H1 (cell line): Measurements from ENCODE around the gene SMAD6. TPM values are rescaled to one million over a fixed set of nuclear protein-coding genes. Genes with fewer than 3 reads are reported as not detected.

Source experiments
- CTCF ChIA-PET: fragments of 300-600 bp; sonication (Branson Sonifier 250); formaldehyde crosslinking; loops from one replicate; lab custom pipeline; 2021; ENCODE audit not compliant: partially characterized antibody; lab: Charles Lee
- POLR2A ChIA-PET: fragments of 300-600 bp; sonication (Branson Sonifier 250); formaldehyde crosslinking; loops from one replicate; lab custom pipeline; 2021; ENCODE audit warnings: inconsistent platforms; ENCODE audit not compliant: partially characterized antibody; lab: Charles Lee
- DNase-seq, 2 experiments: peaks; one replicate each; pipeline versions ENCODE4 v3.0.0 to v3.0.0-alpha.2; 2010 to 2022; ENCODE audit warnings: low spot score in 2 of 2, low read depth in 1 of 2, mixed read lengths in 1 of 2
- FAIRE-seq: peaks from 2 replicates; lab custom pipeline; 2011; peaks lifted over from hg19 to GRCh38; lab: Jason Lieb, UNC
- H2AFZ ChIP-seq: 2 replicates; pipeline ENCODE4 v1.8.1; 2012; ENCODE audit warnings: low read length, inconsistent platforms
- H2AK5ac ChIP-seq: 2 replicates; pipeline ENCODE4 v1.6.1; 2013; ENCODE audit warnings: low read depth, low read length
- H2BK120ac ChIP-seq: replicated peaks from 2 replicates; pipeline ENCODE3; 2013; ENCODE audit warnings: low read depth, low read length, inconsistent platforms
- H2BK12ac ChIP-seq: 2 replicates; pipeline ENCODE4 v1.6.1; 2013; ENCODE audit warnings: low read depth, low read length
- H2BK15ac ChIP-seq: 2 replicates; pipeline ENCODE4 v1.6.1; 2013; ENCODE audit warnings: low read length
- H2BK20ac ChIP-seq: 2 replicates; pipeline ENCODE4 v1.6.1; 2013; ENCODE audit warnings: low read length
- H2BK5ac ChIP-seq: 2 replicates; pipeline ENCODE4 v1.6.1; 2013; ENCODE audit warnings: low read depth, low read length
- H3K14ac ChIP-seq: 2 replicates; pipeline ENCODE4 v1.6.1; 2013; ENCODE audit warnings: inconsistent platforms; ENCODE audit not compliant: insufficient read length
- H3K18ac ChIP-seq: 2 replicates; pipeline ENCODE4 v1.6.1; 2013; ENCODE audit warnings: low read length; ENCODE audit errors: extremely low read depth
- H3K23ac ChIP-seq: 2 replicates; pipeline ENCODE4 v1.6.1; 2013; ENCODE audit warnings: inconsistent platforms; ENCODE audit not compliant: insufficient read length
- H3K23me2 ChIP-seq: 2 replicates; pipeline ENCODE4 v1.6.1; 2013; ENCODE audit warnings: low read depth, low read length
- H3K27ac ChIP-seq: 2 replicates; pipeline ENCODE4 v1.6.1; 2011; ENCODE audit warnings: low read depth, low read length, inconsistent platforms
- H3K27me3 ChIP-seq, 4 experiments: replicated peaks in 1 of 4; 1 replicate in 1 of 4; 2 replicates in 3 of 4; pipeline versions ENCODE4 v1.6.1 to v1.8.1; 2011 to 2013; ENCODE audit warnings: low read length in 3 of 4, mild to moderate bottlenecking in 3 of 4, inconsistent platforms in 2 of 4, mixed read lengths in 2 of 4, moderate library complexity in 1 of 4; ENCODE audit not compliant: control insufficient read depth in 3 of 4, insufficient read depth in 3 of 4; ENCODE audit errors: extremely low read depth in 1 of 4
- H3K36me3 ChIP-seq, 4 experiments: 2 replicates each; pipeline versions ENCODE4 v1.6.1 to v1.8.1; 2011 to 2013; ENCODE audit warnings: mild to moderate bottlenecking in 4 of 4, low read length in 3 of 4, moderate library complexity in 2 of 4, control low read depth in 1 of 4, inconsistent platforms in 1 of 4; ENCODE audit not compliant: insufficient read depth in 4 of 4, control insufficient read depth in 2 of 4
- H3K4ac ChIP-seq: replicated peaks from 2 replicates; pipeline ENCODE3; 2013; ENCODE audit warnings: low read length, low read depth, mixed read lengths, inconsistent platforms; ENCODE audit not compliant: insufficient read length
- H3K4me1 ChIP-seq, 4 experiments: replicated peaks in 1 of 4; 1 replicate in 1 of 4; 2 replicates in 3 of 4; pipeline versions ENCODE4 v1.6.1 to v1.8.1; 2011 to 2013; ENCODE audit warnings: low read length in 3 of 4, inconsistent platforms in 2 of 4, mixed read lengths in 1 of 4; ENCODE audit not compliant: insufficient read depth in 4 of 4, control insufficient read depth in 3 of 4
- H3K4me2 ChIP-seq, 2 experiments: 2 replicates each; pipeline versions ENCODE4 v1.6.1 to v1.8.1; 2011 to 2013; ENCODE audit warnings: low read depth in 2 of 2, low read length in 2 of 2, control low read depth in 1 of 2, inconsistent platforms in 1 of 2, mild to moderate bottlenecking in 1 of 2; ENCODE audit not compliant: insufficient read depth in 1 of 2
- H3K4me3 ChIP-seq, 4 experiments: fragments of 200-600, 300-600 bp in 1 of 4; sonication (generic), shearing (Covaris generic), sonication (Bioruptor Twin) in 1 of 4; 2 replicates each; pipeline versions ENCODE4 v1.5.1 to v1.8.1; 2011 to 2016; ENCODE audit warnings: low read length in 4 of 4, low read depth in 3 of 4, control low read depth in 2 of 4, inconsistent platforms in 2 of 4, mild to moderate bottlenecking in 2 of 4, mixed read lengths in 1 of 4, moderate library complexity in 1 of 4; ENCODE audit not compliant: insufficient read depth in 2 of 4; ENCODE audit errors: extremely low read depth in 1 of 4
- H3K56ac ChIP-seq: replicated peaks from 2 replicates; pipeline ENCODE3; 2013; ENCODE audit warnings: low read depth, mild to moderate bottlenecking, mixed read lengths, low read length, inconsistent platforms; ENCODE audit not compliant: insufficient read length
- H3K79me1 ChIP-seq: 2 replicates; pipeline ENCODE4 v1.6.1; 2013; ENCODE audit warnings: low read depth, low read length, control low read depth
- H3K79me2 ChIP-seq, 2 experiments: 2 replicates each; pipeline versions ENCODE4 v1.6.1 to v1.8.1; 2012 to 2013; ENCODE audit warnings: low read length in 2 of 2, mild to moderate bottlenecking in 2 of 2, inconsistent platforms in 1 of 2; ENCODE audit not compliant: insufficient read depth in 2 of 2, control insufficient read depth in 1 of 2
- H3K9ac ChIP-seq, 4 experiments: replicated peaks in 1 of 4; 1 replicate in 1 of 4; 2 replicates in 3 of 4; pipeline versions ENCODE4 v1.6.1 to v1.8.1; 2011 to 2013; ENCODE audit warnings: low read depth in 3 of 4, low read length in 3 of 4, control low read depth in 2 of 4, mild to moderate bottlenecking in 2 of 4, moderate library complexity in 2 of 4, inconsistent platforms in 1 of 4; ENCODE audit errors: extremely low read depth in 1 of 4
- H3K9me3 ChIP-seq, 2 experiments: 2 replicates each; pipeline versions ENCODE4 v1.6.1 to v1.8.1; 2012 to 2013; ENCODE audit warnings: mild to moderate bottlenecking in 2 of 2, moderate library complexity in 2 of 2, control low read depth in 1 of 2, inconsistent platforms in 1 of 2, low read depth in 1 of 2, low read length in 1 of 2, mixed read lengths in 1 of 2; ENCODE audit not compliant: insufficient read depth in 2 of 2
- H4K20me1 ChIP-seq, 2 experiments: replicated peaks in 1 of 2; 2 replicates each; pipeline versions ENCODE3 to v1.8.1; 2011 to 2013; ENCODE audit warnings: inconsistent platforms in 2 of 2, low read length in 2 of 2, mild to moderate bottlenecking in 1 of 2; ENCODE audit not compliant: insufficient read depth in 2 of 2, control insufficient read depth in 1 of 2
- H4K5ac ChIP-seq: 2 replicates; pipeline ENCODE4 v1.6.1; 2013; ENCODE audit warnings: low read length, low read depth, mixed read lengths, inconsistent platforms; ENCODE audit not compliant: insufficient read length
- H4K8ac ChIP-seq: 2 replicates; pipeline ENCODE4 v1.8.0; 2013; ENCODE audit warnings: mild to moderate bottlenecking, moderate library complexity, low read length, inconsistent platforms; ENCODE audit not compliant: insufficient read depth; ENCODE audit errors: extremely low read depth
- H4K91ac ChIP-seq: replicated peaks from 2 replicates; pipeline ENCODE3; 2013; ENCODE audit warnings: low read length, mixed read lengths, inconsistent platforms; ENCODE audit not compliant: insufficient read length
- CTBP2 ChIP-seq: IDR thresholded peaks from 2 replicates; pipeline ENCODE4 v1.7.0; 2011; ENCODE audit warnings: borderline replicate concordance, mild to moderate bottlenecking, moderate library complexity, mixed read lengths, low read length; ENCODE audit not compliant: insufficient read depth, insufficient read length
- SUZ12 ChIP-seq: fragments of 200-600 bp; sonication (generic); IDR thresholded peaks from 2 replicates; pipeline ENCODE4 v1.6.1; 2012; ENCODE audit warnings: mild to moderate bottlenecking, inconsistent platforms, low read length, moderate library complexity, mixed read lengths
- WGBS, 2 experiments: shearing (Covaris generic) in 1 of 2; methylation state at CpG; one replicate each; pipeline versions ENCODE4 v1.1.6 to v1.1.7; 2013 to 2015; ENCODE audit warnings: low lambda C conversion rate in 2 of 2, mixed read lengths in 2 of 2, inconsistent platforms in 1 of 2, low coverage in 1 of 2, missing lambda C conversion rate in 1 of 2; ENCODE audit not compliant: insufficient replicate concordance in 2 of 2, insufficient coverage in 1 of 2, insufficient read length in 1 of 2; ENCODE audit errors: extremely low coverage in 1 of 2, missing lambda C conversion rate in 1 of 2; 5-methylcytosine and 5-hydroxymethylcytosine counted together
- polyA plus RNA-seq, 7 experiments: library from polyadenylated mRNA; depleted of rRNA in 3 of 7; stranded (reverse) in 5 of 7; unstranded in 2 of 7; fragments of >200 nt in 5 of 7; fragments of 200-250 nt in 2 of 7; gene quantifications; 1 replicate in 5 of 7; 2 replicates in 1 of 7; 4 replicates in 1 of 7; pipeline versions ENCODE4 v1.2.1 to v1.2.3, GENCODE V29; 2011 to 2013; ENCODE audit warnings: missing spikeins in 2 of 7, mixed read lengths in 2 of 7
- total RNA-seq: library from RNA; stranded (reverse); fragmentation: NEBNext Ultra II Directional; extraction: Animal tissue kit (Norgen Biotek cat#: 25700); gene quantifications from 2 replicates; pipeline ENCODE4 v1.2.1, GENCODE V29; 2021

SMAD6 gene
- total and polyA plus RNA-seq, 2 of the 8 experiments (the other 6 are each of a cell fraction or from before 2014, with no cell fraction given), result 1.8 to 7.0 TPM

- TF ChIP-seq SUZ12, result no peak
- TF ChIP-seq CTBP2, result no peak
- H3K14ac ChIP-seq, result no peak overlapping the region
- H2BK5ac ChIP-seq, result no peak overlapping the region
- no peak overlapping the region for H3K4ac ChIP-seq
- no peak overlapping the region for H3K56ac ChIP-seq
- H4K5ac ChIP-seq, result no peak overlapping the region
- no peaks in the 10 kb centered on the region for H3K27me3 ChIP-seq
- no peaks in the 10 kb centered on the region for H3K79me2 ChIP-seq
- no peak overlapping the region; the same call in 1 of the 2 replicates for H2AK5ac ChIP-seq
- DNase-seq (no peak), FAIRE-seq (no peak)
- H3K23ac ChIP-seq, result no peak overlapping the region
- H3K18ac ChIP-seq, result no peak overlapping the region
- H3K4me3 ChIP-seq, result no peak overlapping the region
- no peak overlapping the region for H3K27ac ChIP-seq
- ChIA-PET CTCF (interaction anchor here (0.6 to 9.9 kb wide), 6 partner anchors 9 to 162 kb away, joined by 3 to 148 read pairs (median 4); partner anchors contain the start of gene SMAD6), POLR2A (interaction anchor here (0.7 to 1.2 kb wide), 2 partner anchors 12 to 151 kb away, joined by 3 read pairs; no protein-coding TSS in a partner anchor)
- no peak overlapping the region; the same call in 1 of the 2 replicates for H2BK15ac ChIP-seq
- H3K9ac ChIP-seq, result no peak overlapping the region
- no peak overlapping the region for H2BK20ac ChIP-seq
- H2BK12ac ChIP-seq, result no peak overlapping the region
- no peaks in the 10 kb centered on the region for H4K20me1 ChIP-seq
- H2AFZ ChIP-seq, result no peak overlapping the region
- peaks cover 0 to 12% (median 7%) of the 10 kb centered on the region in 4 experiments; a peak in 6 of 7 replicates for H3K4me1 ChIP-seq
- H3K36me3 ChIP-seq, result no peaks in the 10 kb centered on the region
- no peak overlapping the region for H3K4me2 ChIP-seq
- H3K23me2 ChIP-seq, result no peaks in the 10 kb centered on the region
- no peak overlapping the region for H2BK120ac ChIP-seq
- no peak overlapping the region for H4K91ac ChIP-seq
- no peaks in the 10 kb centered on the region for H3K9me3 ChIP-seq
- H3K79me1 ChIP-seq, result no peaks in the 10 kb centered on the region
- H4K8ac ChIP-seq, result no peak overlapping the region
- WGBS, 2 experiments, result 91% methylated on average over 3 of the region's 3 CpGs; no CpG with 5 or more reads in 1 of the 2 experiments
These were observed 65.2 kb downstream of the SMAD6 start for GRCh38 chr15:66767240-66767659.
